ENCODE data around the gene IRS2.

- TF ChIP-seq CTCF (IDR thresholded peaks at IDR 0.05) (no peak), POLR2A (IDR thresholded peaks at IDR 0.05) (no peak)
Measured at GRCh38 chr13:109712124-109712722, 74.2 kb downstream of the IRS2 start.

Data from testis (tissue), 2 donors.